ENCODE results near the gene KLF13.

DNA sequence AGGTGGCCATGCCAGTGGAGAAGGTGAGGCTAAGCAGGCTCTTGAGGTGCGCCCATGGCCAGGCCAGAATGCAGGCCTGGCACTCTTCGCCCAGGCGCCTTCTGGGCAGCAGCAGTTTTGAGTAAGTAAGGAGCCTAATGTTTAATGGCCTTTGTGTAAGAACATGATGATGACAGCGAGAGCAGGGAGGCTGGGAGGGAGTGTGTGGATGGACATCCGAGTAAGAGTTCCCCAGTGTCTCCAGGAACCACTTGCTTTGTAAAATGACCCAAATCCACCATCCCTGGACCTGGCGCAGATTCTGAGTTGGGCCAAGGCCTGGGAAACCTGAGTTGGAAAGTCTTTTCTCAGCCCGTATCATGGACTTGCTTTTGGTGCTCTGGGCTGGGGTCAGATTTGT is 24.1 kb downstream of the KLF13 start:
- TF ChIP-seq, protein P1, sequence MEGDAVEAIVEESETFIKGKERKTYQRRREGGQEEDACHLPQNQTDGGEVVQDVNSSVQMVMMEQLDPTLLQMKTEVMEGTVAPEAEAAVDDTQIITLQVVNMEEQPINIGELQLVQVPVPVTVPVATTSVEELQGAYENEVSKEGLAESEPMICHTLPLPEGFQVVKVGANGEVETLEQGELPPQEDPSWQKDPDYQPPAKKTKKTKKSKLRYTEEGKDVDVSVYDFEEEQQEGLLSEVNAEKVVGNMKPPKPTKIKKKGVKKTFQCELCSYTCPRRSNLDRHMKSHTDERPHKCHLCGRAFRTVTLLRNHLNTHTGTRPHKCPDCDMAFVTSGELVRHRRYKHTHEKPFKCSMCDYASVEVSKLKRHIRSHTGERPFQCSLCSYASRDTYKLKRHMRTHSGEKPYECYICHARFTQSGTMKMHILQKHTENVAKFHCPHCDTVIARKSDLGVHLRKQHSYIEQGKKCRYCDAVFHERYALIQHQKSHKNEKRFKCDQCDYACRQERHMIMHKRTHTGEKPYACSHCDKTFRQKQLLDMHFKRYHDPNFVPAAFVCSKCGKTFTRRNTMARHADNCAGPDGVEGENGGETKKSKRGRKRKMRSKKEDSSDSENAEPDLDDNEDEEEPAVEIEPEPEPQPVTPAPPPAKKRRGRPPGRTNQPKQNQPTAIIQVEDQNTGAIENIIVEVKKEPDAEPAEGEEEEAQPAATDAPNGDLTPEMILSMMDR (optimal IDR thresholded peaks at IDR 0.05 in 1 of 3, IDR thresholded peaks at IDR 0.05 in 1 of 3, conservative IDR thresholded peaks at IDR 0.05 in 1 of 3; ENCODE audit: extremely low read depth in 1 of 3, insufficient read depth in 2 of 3, low read length in 3 of 3) = no peak
- TF ChIP-seq EZH2 (IDR thresholded peaks at IDR 0.05; ENCODE audit: low read length) = no peak
